Activated CD4-positive, alpha-beta memory T cell treated with anti-CD3 and anti-CD28 coated beads for 36 hours (primary cell): ENCODE data around the gene GJB2. TPM values are rescaled to one million over a fixed set of nuclear protein-coding genes. Genes with fewer than 3 reads are reported as not detected.
A peak's percentile ranks its signal among the peaks of the same experiment; 100 is the strongest.

ENCODE experiments used
- CTCF ChIA-PET: fragments of 350-600 bp; sonication (Branson Sonifier 250); formaldehyde crosslinking; loops from one replicate; lab custom pipeline; 2021; ENCODE audit warnings: antibody characterized with exemption, inconsistent platforms; lab: Charles Lee
- POLR2A ChIA-PET: fragments of 350-600 bp; sonication (Branson Sonifier 250); formaldehyde crosslinking; loops from one replicate; lab custom pipeline; 2021; ENCODE audit warnings: antibody characterized with exemption; lab: Charles Lee
- DNase-seq: peaks from one replicate; pipeline ENCODE4 v3.0.0-alpha.2; 2020
- H3K27ac Mint-ChIP-seq: one replicate; pipeline ENCODE4 v1.8.0; 2021; ENCODE audit warnings: mixed read lengths
- H3K27me3 Mint-ChIP-seq: one replicate; pipeline ENCODE4 v1.8.0; 2021; ENCODE audit warnings: mixed read lengths
- H3K36me3 Mint-ChIP-seq: one replicate; pipeline ENCODE4 v1.8.0; 2021; ENCODE audit warnings: mixed read lengths
- H3K4me1 Mint-ChIP-seq: one replicate; pipeline ENCODE4 v1.8.0; 2021; ENCODE audit warnings: low read depth, mixed read lengths
- H3K4me3 Mint-ChIP-seq: one replicate; pipeline ENCODE4 v1.8.0; 2021; ENCODE audit warnings: mild to moderate bottlenecking, mixed read lengths
- H3K9me3 Mint-ChIP-seq: one replicate; pipeline ENCODE4 v1.8.0; 2021; ENCODE audit warnings: mixed read lengths
- intact Hi-C: fragments of 100-400 bp; cut with micrococcal nuclease; formaldehyde crosslinking; loops from one replicate; pipeline ENCODE4 v1.15.1; 2023
- total RNA-seq, 2 experiments: library from RNA; stranded (reverse); gene quantifications; one replicate each; pipeline ENCODE4 v1.2.3, GENCODE V29; 2021

Gene GJB2
- 1 to 10 TPM; 5.0 to 5.1 TPM for total RNA-seq

DNA sequence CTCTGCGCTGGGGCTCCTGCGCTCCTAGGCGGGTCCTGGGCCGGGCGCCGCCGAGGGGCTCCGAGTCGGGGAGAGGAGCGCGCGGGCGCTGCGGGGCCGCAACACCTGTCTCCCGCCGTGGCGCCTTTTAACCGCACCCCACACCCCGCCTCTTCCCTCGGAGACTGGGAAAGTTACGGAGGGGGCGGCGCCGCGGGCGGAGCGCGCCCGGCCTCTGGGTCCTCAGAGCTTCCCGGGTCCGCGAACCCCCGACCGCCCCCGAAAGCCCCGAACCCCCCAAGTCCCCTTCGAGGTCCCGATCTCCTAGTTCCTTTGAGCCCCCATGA, at the start of gene GJB2:
Gene GJB2, minus strand, starts transcription at position 103 of the 326 bp plus-strand sequence. CDS start 3,357 bp downstream, outside the sequence.
- intact Hi-C loops, result loop anchor here (5.0 kb wide), 2 partner anchors 285 to 510 kb away; partner anchors contain the start of gene IL17D
- ChIA-PET CTCF (interaction anchor here (1.0 kb wide), 1 partner anchor 10 kb away, joined by 3 read pairs; no protein-coding TSS in a partner anchor), POLR2A (interaction anchor here (0.5 kb wide), 1 partner anchor 375 kb away, joined by 4 read pairs; no protein-coding TSS in a partner anchor)
- peaks cover 17% of the 10 kb centered on the region for H3K4me1 Mint-ChIP-seq
- no peaks in the 10 kb centered on the region for H3K9me3 Mint-ChIP-seq
- peaks cover 49% of the 10 kb centered on the region for H3K27me3 Mint-ChIP-seq
- H3K36me3 Mint-ChIP-seq, result no peaks in the 10 kb centered on the region
- H3K27ac Mint-ChIP-seq, result no peak within 1 kb of the TSS
- H3K4me3 Mint-ChIP-seq, result peak within 1 kb of the TSS; percentile 64
- no peak for DNase-seq

DNA sequence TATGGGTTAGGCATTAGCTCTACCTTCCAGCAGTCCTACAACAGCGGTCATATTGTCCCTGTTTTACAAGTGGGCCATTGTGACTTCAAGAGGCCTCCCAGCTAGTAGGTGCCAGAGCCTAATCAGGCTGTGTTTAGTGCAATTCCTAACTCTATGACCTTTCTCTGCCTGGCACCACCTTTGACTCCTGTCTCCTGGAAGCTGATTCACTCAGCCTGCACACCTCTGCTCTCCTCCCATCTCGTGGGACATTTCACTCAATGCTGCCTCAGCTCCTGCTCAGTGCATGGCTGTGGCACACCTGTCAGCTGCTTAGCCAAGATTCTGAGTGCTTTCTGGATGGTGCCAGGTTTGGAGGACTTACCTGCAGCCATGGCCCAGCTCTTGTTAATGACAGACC, 48.9 kb upstream of the GJB2 start:
- peaks cover 22% of the 10 kb centered on the region for H3K27me3 Mint-ChIP-seq
- no peaks in the 10 kb centered on the region for H3K9me3 Mint-ChIP-seq
- no peak for DNase-seq
- no peaks in the 10 kb centered on the region for H3K36me3 Mint-ChIP-seq
- intact Hi-C loops, result no loop called here
- ChIA-PET CTCF (no interaction called here), POLR2A (no interaction called here)
- no peak overlapping the region for H3K27ac Mint-ChIP-seq
- H3K4me1 Mint-ChIP-seq, result no peaks in the 10 kb centered on the region
- H3K4me3 Mint-ChIP-seq, result no peak overlapping the region

DNA sequence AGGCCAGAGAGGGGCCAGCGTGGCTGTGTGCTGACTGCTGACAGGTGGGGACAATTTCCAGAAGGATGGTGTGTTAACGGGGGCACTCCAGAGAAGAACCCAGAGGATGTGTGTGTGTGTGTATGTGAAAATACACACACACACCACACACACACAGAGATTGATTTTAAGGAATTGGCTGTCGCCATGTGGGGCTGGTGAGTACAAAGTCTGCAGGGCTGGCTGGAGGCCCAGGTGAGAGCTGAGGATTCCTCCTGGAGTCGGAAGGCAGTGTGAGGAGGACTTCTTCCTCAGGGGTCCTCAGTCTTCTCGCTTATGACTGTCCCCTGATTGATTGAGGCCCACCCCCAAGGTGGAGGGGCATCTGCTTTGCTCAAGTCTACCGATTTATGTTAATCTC, 47.0 kb upstream of the GJB2 start:
- ChIA-PET CTCF (no interaction called here), POLR2A (no interaction called here)
- no peak for DNase-seq
- peaks cover 23% of the 10 kb centered on the region for H3K27me3 Mint-ChIP-seq
- intact Hi-C loops, result no loop called here
- H3K36me3 Mint-ChIP-seq, result no peaks in the 10 kb centered on the region
- H3K27ac Mint-ChIP-seq, result no peak overlapping the region
- no peaks in the 10 kb centered on the region for H3K4me1 Mint-ChIP-seq
- no peaks in the 10 kb centered on the region for H3K9me3 Mint-ChIP-seq
- no peak overlapping the region for H3K4me3 Mint-ChIP-seq

DNA sequence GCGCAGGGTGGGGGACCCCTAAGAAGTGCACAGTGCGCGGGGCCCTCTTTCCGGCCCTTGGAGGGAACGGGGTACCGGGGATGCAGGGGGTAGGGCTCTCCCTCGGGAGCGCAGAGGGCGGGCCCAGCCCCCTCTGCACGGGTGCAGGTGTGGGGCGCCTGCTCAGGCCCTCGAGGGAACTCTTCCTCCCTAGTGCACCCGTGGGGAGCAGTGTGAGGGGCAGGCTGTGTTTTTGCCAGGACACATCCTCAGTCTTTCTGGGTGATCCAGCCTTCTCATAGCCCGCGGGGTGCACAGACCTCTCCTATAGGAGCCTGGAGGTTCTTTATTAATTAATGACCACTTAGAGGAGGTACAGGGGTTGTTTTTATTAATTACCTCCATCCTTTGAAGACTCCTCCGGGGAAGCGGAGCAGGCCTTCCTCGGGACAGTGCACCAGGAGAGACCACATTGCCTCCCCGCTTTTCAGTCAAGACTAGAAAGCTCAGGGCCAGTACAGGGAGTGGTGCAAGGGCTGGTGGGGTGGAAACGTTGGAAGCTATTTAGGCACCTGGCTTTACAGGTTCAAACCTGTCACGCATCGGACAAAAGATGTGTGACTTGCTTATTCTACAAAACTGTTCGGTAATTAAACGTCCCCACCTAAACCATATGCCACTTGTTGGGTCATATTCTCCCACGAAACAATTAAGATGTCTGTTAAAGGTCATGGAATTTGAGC, 40.0 kb upstream of the GJB2 start:
- ChIA-PET POLR2A (no interaction called here), CTCF (no interaction called here)
- Mint-ChIP-seq H3K27me3 (peaks cover 41% of the 10 kb centered on the region), H3K4me3 (no peak overlapping the region), H3K27ac (no peak overlapping the region), H3K9me3 (no peaks in the 10 kb centered on the region), H3K4me1 (peaks cover 8% of the 10 kb centered on the region), H3K36me3 (no peaks in the 10 kb centered on the region)
- intact Hi-C loops, result no loop called here
- no peak for DNase-seq

DNA sequence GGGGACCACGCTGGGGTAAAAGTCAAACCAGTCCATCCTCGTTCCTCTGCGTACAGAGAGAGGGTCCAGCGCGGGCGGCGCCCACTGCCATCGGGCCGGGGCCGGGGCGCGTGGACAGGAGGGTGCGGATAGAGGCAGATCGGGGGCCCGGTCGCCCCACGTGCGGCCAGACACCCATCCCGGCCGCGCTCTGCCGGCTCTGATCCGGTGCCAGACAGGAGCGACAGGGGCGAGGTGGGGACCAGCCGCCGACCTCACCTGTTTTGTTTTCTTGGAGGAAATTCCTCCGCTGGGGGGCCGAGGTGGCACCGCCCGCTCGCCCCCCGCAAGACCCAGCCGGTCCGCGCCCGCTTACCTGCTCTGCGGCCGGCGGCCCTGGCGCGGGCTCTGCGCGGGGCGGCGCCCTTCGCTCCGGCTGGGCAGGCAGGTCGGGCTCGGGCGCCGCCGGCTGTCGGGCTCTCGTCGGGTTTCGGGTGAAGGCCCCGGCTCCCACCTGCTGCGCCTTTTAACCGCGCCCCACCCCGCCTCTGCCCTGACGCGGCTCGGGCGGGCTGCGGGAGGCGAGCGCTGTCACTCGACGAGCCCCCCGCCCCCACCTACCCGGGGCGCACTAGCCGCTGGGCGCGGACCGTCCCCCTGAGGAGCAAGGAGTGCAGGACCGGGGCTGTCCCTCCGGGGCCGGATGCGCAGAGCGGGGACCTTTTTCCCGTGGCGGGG, 39.3 kb upstream of the GJB2 start, which contains the start of gene GJB6:
Gene GJB6, minus strand, starts transcription at position 481 of the 717 bp plus-strand sequence. CDS start 8,839 bp downstream, outside the sequence.
- Mint-ChIP-seq H3K4me1 (peaks cover 8% of the 10 kb centered on the region), H3K36me3 (no peaks in the 10 kb centered on the region), H3K9me3 (no peaks in the 10 kb centered on the region), H3K27ac (no peak within 1 kb of the TSS), H3K4me3 (peak within 1 kb of the TSS; percentile 73), H3K27me3 (peaks cover 38% of the 10 kb centered on the region)
- peak; percentile 36 for DNase-seq
- intact Hi-C loops, result no loop called here
- POLR2A ChIA-PET, result no interaction called here
- CTCF ChIA-PET, result no interaction called here

DNA sequence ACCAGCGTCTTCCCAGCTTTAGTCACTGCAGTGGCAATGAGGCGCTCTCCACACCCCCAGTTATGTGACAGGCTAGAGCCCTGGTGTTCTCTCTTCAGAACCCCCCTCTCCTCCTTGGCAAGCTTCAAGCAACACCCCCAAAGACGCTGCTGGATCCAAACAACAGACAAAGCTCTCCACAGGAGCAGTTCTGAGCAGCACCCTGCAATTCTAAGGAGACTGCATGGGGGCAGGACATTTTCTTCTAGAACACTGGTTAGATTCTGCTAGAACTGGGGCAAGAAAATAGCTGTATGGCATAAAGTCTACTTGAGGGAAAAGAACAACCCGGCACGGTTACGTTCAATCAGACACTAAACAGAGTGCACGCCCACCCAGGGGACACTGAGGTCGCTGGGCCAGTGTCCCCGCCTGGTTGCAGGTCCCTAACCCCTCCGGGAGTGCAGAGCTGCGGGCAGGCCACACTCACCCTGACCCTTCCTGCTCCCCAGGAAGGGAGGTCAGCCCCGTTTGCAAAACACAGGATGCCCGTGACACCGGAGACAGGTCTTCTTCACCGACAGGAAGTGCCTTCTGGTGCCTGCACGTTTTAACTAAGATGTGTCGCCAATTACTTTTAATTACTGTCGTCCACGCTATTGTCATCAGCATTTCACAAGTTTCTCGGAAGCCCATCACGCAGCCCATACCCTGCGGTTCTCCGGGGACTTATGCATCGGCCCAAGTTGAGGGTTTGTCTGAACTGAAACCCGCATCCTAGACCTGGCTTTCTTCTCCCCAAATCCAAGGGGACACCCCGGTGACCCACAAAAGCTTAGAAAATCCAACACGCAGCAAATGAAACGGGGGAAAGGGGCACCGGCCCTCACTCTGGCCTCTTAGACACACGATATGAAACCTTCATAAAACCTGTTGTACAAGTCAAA, 38.4 kb upstream of the GJB2 start:
- DNase-seq, result peak; percentile 33
- CTCF ChIA-PET, result interaction anchor here (2.4 kb wide), 1 partner anchor 33 kb away, joined by 10 read pairs; no protein-coding TSS in a partner anchor
- Mint-ChIP-seq H3K4me3 (peak overlapping the region; percentile 73), H3K27ac (no peak overlapping the region), H3K9me3 (no peaks in the 10 kb centered on the region), H3K36me3 (no peaks in the 10 kb centered on the region), H3K27me3 (peaks cover 36% of the 10 kb centered on the region), H3K4me1 (peaks cover 8% of the 10 kb centered on the region)
- intact Hi-C loops, result no loop called here
- POLR2A ChIA-PET, result no interaction called here

DNA sequence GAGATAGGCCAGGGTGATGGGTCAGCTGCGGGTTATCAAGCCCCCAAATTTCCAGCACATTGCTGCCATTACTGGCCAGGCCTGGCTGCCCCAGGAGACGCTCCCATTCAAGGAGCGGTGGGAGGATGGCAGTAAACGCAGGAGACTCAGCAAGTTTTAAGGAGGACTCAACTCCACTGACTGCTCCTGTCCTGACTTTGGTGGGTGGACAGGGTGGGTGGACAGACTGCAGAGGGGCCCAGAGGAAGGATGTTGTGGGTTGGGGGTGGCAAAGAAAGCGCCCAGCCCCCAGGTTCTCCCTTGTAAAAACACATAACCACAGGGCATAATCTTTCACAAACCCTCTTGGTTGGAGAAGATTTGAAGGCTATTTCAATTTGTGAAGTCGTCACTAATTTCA, 35.0 kb upstream of the GJB2 start:
- H3K36me3 Mint-ChIP-seq, result no peaks in the 10 kb centered on the region
- peaks cover 9% of the 10 kb centered on the region for H3K4me1 Mint-ChIP-seq
- intact Hi-C loops, result no loop called here
- CTCF ChIA-PET, result interaction anchor here (1.2 kb wide), 1 partner anchor 9 kb away, joined by 3 read pairs; no protein-coding TSS in a partner anchor
- POLR2A ChIA-PET, result no interaction called here
- DNase-seq, result no peak
- H3K4me3 Mint-ChIP-seq, result no peak overlapping the region
- H3K9me3 Mint-ChIP-seq, result no peaks in the 10 kb centered on the region
- peaks cover 24% of the 10 kb centered on the region for H3K27me3 Mint-ChIP-seq
- no peak overlapping the region for H3K27ac Mint-ChIP-seq

DNA sequence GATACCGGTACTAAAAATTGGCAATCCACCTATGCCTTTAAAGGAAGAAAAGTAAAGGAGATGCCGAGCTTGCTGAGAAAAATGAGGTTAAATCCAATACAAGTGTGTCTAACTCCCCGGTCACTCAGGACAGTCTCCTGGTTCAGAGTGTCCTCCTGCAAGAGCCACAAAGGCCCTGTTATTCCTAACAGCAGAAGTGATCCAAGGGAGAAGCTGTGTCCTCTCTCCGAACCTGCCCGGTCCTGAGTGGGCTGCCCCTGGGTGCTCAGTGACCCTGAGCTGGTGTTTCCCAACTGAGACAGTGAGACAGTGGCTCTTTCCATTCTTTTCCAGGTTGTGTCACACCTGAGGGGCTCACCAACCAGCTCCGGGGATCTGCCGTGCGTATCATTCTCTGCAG, 34.5 kb upstream of the GJB2 start:
- ChIA-PET POLR2A (no interaction called here), CTCF (interaction anchor here (1.2 kb wide), 1 partner anchor 9 kb away, joined by 3 read pairs; no protein-coding TSS in a partner anchor)
- no peaks in the 10 kb centered on the region for H3K9me3 Mint-ChIP-seq
- H3K4me1 Mint-ChIP-seq, result peaks cover 11% of the 10 kb centered on the region
- DNase-seq, result no peak
- no peak overlapping the region for H3K27ac Mint-ChIP-seq
- no peak overlapping the region for H3K4me3 Mint-ChIP-seq
- intact Hi-C loops, result no loop called here
- H3K27me3 Mint-ChIP-seq, result peaks cover 23% of the 10 kb centered on the region
- no peaks in the 10 kb centered on the region for H3K36me3 Mint-ChIP-seq

DNA sequence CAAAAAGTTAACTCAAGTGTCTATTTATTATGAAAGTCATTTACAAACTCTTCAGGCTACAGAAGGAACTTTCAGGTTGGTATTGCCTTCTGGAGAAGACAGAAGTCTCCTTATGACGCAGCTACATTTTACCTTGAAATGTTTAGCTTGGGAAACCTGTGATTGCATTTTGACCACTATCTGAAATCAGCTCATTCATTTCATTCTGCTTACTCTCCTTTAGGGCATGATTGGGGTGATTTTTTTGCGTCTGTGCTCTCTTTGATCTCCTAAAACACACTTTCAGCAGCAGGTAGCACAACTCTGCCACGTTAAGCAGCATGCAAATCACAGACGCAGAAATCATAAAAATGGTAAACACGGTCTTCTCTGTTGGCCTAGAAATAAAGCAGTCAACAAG, 29.8 kb upstream of the GJB2 start:
- ChIA-PET POLR2A (no interaction called here), CTCF (no interaction called here)
- no peak for DNase-seq
- no peaks in the 10 kb centered on the region for H3K36me3 Mint-ChIP-seq
- H3K4me1 Mint-ChIP-seq, result peaks cover 19% of the 10 kb centered on the region
- no peak overlapping the region for H3K27ac Mint-ChIP-seq
- intact Hi-C loops, result no loop called here
- no peak overlapping the region for H3K4me3 Mint-ChIP-seq
- H3K27me3 Mint-ChIP-seq, result peaks cover 6% of the 10 kb centered on the region
- H3K9me3 Mint-ChIP-seq, result no peaks in the 10 kb centered on the region

DNA sequence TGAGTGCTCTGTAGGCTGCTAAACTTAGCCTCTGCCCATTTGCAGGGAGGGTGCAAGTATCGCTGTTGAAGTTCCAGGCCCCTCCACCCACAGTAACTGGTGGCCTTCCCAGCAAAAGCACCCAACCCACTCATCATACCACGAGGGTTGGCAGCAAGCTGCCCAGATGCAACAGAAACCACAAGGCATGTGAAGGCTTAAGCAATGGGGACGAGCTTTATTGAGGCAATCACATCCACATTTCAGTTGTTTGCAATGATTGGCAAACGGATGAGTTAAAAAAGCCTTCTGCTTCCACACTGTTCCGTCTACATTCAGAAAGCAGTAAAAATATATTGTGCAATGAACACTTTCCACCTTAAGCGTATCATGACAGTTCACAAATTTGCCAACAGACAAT, 29.0 kb upstream of the GJB2 start:
- Mint-ChIP-seq H3K27ac (no peak overlapping the region), H3K9me3 (no peaks in the 10 kb centered on the region), H3K36me3 (no peaks in the 10 kb centered on the region), H3K4me1 (peaks cover 19% of the 10 kb centered on the region), H3K27me3 (peaks cover 6% of the 10 kb centered on the region), H3K4me3 (no peak overlapping the region)
- intact Hi-C loops, result no loop called here
- ChIA-PET CTCF (no interaction called here), POLR2A (no interaction called here)
- DNase-seq, result no peak

DNA sequence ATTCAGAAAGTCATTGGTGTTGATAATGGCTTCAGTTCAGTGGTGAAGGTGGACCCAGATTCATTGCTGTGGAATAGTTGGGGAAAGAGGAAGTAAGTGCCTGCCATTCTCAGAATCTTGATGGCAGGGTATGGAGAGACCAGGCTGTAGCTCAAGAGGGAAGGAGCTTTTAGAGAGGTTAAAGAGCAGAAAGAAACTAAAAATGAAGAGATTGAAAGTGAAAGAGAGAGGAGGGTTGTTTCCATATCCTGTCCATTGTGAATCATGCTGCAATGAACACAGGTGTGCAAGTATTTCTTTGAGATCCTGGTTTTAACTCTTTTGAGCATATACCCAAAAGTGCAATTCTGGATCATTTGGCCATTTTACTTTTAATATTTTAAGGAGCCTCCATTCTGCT, 26.8 kb upstream of the GJB2 start:
- ChIA-PET CTCF (interaction anchor here (1.0 kb wide), 1 partner anchor 22 kb away, joined by 4 read pairs; no protein-coding TSS in a partner anchor), POLR2A (no interaction called here)
- Mint-ChIP-seq H3K9me3 (no peaks in the 10 kb centered on the region), H3K4me1 (peaks cover 19% of the 10 kb centered on the region), H3K27me3 (peaks cover 4% of the 10 kb centered on the region), H3K27ac (peak overlapping the region; percentile 49), H3K4me3 (peak overlapping the region; percentile 24), H3K36me3 (no peaks in the 10 kb centered on the region)
- DNase-seq, result no peak
- intact Hi-C loops, result loop anchor here (2.0 kb wide), 2 partner anchors 23 to 199 kb away; no protein-coding TSS in a partner anchor
